GM19463 (cell line): ENCODE results near the gene SLCO4A1.

Experiments used
- ATAC-seq: cut with Tn5 transposase; IDR thresholded peaks from one replicate; pipeline ENCODE4 v1.9.1; 2021; ENCODE audit warnings: mild to moderate bottlenecking, moderate library complexity; ENCODE audit not compliant: unreplicated experiment

The SLCO4A1 gene

GRCh38 chr20:62636446-62636845, 5.9 kb upstream of the SLCO4A1 start:
- ATAC-seq, result no peak

- ATAC-seq, result no peak
Measured at GRCh38 chr20:62637110-62637509, 5.2 kb upstream of the SLCO4A1 start.

- no peak for ATAC-seq
Measured at GRCh38 chr20:62637521-62638054, 4.7 kb upstream of the SLCO4A1 start.

GRCh38 chr20:62638055-62638570, 4.2 kb upstream of the SLCO4A1 start:
- ATAC-seq, result no peak

GRCh38 chr20:62638679-62639406, 3.5 kb upstream of the SLCO4A1 start:
- no peak for ATAC-seq

- ATAC-seq, result no peak
Measured at GRCh38 chr20:62639765-62640164, 2.5 kb upstream of the SLCO4A1 start.

- ATAC-seq, result no peak
Measured at GRCh38 chr20:62640870-62641269, 1.4 kb upstream of the SLCO4A1 start.

GRCh38 chr20:62641321-62642050, 817 bp upstream of the SLCO4A1 start:
- ATAC-seq, result no peak

GRCh38 chr20:62642666-62643520, 590 bp downstream of the SLCO4A1 start:
- peak; percentile 28 for ATAC-seq

- no peak for ATAC-seq
Measured at GRCh38 chr20:62643521-62644043, 1.3 kb downstream of the SLCO4A1 start.

GRCh38 chr20:62644044-62644795, 1.9 kb downstream of the SLCO4A1 start:
- no peak for ATAC-seq

- no peak for ATAC-seq
Measured at GRCh38 chr20:62644802-62645496, 2.6 kb downstream of the SLCO4A1 start.

- ATAC-seq, result no peak
Measured at GRCh38 chr20:62645613-62646012, 3.3 kb downstream of the SLCO4A1 start.

- no peak for ATAC-seq
Measured at GRCh38 chr20:62646851-62647520, 4.7 kb downstream of the SLCO4A1 start.

GRCh38 chr20:62647521-62648317, 5.4 kb downstream of the SLCO4A1 start:
- ATAC-seq, result no peak

- ATAC-seq, result no peak
Measured at GRCh38 chr20:62648318-62648995, 6.2 kb downstream of the SLCO4A1 start.

- no peak for ATAC-seq
Measured at GRCh38 chr20:62649140-62649539, 6.8 kb downstream of the SLCO4A1 start.
